Measurements from ENCODE around the gene SMC1A.
"Not testable (repeated sequence)": the region's sequence is repeated elsewhere in the genome, so short reads cannot be mapped to it uniquely, and the experiment has no call there.

The SMC1A gene

DNA sequence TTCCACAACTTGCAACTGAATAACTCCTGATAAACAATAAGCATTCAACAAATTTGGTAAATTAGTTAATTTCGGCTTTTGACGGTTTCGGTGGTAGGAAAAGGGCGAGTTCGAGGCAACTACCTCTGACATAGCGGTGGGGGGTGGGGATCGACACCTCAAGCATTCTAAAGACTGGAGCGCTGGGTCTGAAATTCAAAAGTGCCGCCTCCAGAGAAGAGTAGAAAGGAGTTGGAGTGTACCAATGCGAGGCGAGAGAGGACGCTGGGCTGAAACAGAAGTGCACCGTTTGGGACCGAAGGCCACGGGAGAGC is 725 bp downstream of the SMC1A start:
- no peak for DNase-seq

- no peak for DNase-seq
These were observed 1.3 kb downstream of the SMC1A start for GRCh38 chrX:53421125-53421524.

DNA sequence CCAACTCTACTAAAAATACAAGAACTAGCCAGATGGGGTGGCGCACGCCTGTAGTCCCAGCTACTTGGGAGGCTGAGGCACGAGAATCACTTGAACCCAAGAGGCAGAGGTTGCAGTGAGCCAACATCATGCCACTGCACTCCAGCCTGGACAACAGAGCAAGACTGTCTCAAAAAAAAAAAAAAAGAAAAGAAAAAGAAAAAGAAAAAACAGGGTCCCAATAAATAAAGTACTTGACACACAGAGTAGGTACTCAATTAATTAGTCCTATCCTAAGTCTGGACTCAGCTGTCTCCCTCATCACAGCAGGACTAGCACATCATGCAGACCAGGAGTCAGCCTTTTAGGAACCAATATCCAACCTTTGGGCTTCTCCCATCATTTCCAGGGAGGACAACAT is 2.1 kb downstream of the SMC1A start:
- not testable (repeated sequence) for DNase-seq

DNA sequence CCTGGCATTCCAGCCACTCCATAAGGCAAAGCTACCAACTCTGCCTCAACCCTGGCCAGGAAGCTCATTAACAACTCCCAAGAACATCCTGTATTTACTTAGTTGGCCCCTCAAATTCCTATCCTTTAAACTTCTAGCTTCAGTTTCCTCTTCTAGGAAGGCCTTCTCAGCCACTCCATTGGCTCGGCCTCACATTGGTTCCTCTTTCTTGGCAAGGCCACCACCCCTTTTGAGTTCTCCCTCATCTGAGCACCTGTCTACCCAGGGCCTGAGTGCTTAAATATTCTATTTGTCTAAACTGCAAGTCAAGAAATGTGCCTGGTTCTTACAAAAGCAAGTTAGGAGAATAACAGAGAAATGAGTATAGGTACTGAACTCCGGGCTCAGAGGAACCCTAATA is 10.0 kb downstream of the SMC1A start:
- no peak for DNase-seq

GRCh38 chrX:53403535-53403934 is 18.9 kb downstream of the SMC1A start:
- no peak for DNase-seq

- peak; percentile 20 for DNase-seq
These were observed 24.2 kb downstream of the SMC1A start for GRCh38 chrX:53398216-53398615.

- DNase-seq, result no peak
These were observed 26.7 kb downstream of the SMC1A start for GRCh38 chrX:53395605-53396298.

- DNase-seq, result no peak
These were observed 38.9 kb downstream of the SMC1A start for GRCh38 chrX:53383376-53384076.

- DNase-seq, result no peak
These were observed 42.7 kb downstream of the SMC1A start for GRCh38 chrX:53379747-53380146.

DNA sequence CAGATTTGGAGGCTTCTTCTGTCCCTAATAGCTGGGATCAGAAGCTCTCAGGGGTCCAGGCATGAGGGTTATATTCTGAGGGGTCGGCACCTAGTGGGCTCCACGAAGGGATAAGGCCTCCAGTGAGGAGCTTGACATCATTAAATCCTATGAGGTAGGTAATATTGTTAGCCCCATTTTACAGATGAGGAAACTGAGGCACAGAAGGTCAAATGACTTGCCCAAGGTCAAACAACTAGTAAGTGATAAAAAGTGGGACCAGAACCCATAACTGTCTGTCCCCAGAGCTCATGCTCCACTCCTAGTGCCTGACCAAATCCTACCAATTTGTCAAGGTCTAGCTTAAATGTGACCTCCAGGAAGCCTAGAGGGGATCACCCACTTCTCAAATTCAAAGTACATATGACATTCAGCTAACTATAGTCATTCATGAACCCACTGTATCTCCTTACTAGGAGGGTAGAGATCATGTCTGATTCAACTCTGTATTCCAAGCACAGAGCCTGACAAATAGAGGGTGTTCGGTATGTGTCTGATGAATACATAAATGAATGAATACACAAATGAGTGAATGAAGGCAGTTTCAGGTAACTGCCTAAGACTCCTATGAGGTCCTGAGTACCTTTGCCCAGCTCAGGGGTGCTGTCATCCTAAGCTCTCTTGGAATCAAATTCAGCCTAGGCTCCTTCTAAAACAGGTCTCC is 43.3 kb downstream of the SMC1A start:
- DNase-seq, result peak; percentile 12

- no peak for DNase-seq
These were observed 45.0 kb downstream of the SMC1A start for GRCh38 chrX:53377464-53377863.

DNA sequence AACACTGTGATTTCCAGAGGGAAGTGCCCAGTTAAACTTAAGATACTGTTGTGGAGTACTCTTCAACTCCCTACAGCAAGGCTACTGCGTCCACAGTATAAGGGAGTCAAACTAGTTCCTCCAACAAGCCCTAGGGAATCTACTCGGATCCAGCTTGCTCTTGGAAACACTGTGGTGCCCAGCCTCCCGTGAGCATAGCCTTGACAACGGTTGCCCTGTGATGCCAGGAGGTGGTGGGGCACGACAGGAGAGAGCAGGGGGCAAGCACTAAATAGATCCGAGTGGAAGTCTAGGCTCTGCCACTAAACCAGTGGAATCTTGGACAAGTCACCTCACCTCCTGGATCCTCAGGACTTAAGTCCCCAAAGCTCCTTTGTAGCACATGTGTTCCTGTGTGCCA is 45.6 kb downstream of the SMC1A start:
- no peak for DNase-seq

DNA sequence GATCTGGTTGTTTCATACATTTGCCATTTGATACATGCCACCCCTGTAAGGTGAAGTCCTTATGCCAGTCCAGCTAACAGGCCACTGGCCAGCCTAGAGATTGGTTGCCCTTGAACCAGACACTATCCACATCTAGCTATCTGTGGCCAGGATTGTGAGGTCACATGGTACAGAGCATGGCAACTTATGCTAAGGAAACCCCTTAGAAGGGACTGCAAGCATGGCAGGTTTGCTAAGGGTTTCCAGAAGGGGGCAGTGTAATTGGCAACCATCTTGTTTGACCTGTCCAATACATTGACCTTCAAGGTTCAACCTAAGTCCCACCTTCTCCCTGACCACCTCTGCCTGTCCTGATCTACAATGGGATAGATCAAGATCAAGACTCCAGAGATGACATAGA is 47.5 kb downstream of the SMC1A start:
- DNase-seq, result no peak

DNA sequence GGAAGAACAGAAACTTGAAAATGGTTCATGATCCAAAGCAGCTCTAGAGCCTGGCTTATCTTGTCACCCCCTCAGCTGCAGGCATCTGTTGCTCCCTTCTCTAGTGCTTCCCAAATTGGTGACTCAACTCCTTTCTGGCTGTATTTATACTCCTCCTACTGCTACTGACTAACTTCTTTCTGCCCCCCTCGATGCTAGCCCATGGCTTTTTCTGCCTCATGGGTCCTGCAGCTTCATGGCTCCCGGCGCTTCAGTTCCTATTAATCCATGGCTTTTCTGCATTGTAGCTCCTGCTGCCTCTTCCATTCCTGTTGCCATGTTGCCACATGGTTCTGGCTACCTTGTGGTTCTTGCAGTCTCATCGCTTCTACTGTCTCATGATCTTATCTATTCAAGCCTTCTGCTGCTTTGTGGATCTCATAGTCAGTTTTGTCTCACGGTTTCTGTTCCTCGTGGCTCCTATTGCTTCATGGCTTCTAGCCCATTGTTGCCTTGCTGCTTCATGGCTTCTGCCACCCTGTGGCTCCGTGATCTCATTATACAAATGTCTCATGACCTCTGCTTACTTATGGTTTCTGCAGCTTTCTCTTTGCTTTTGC is 48.1 kb downstream of the SMC1A start:
- no peak for DNase-seq

GRCh38 chrX:53373307-53373706 is 49.1 kb downstream of the SMC1A start:
- DNase-seq, result no peak

DNA sequence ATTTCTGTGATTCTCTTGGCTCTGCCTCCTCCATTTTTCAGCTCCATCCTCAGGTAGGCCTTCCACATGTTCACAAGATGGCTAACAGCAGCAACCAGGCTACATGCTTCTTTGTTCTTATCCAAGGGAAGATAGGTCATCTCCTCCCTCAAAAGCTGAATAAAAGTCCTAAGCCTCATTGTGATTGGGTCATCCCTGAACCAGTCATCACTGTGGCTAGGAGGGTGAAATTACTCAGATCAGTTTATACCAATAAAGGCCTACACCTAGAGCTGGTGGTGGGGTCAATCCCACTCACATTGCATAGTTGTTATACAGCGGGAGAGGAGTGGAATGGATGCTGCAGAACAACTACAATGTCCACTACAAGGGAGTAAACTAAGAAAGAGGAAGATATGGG is 56.0 kb downstream of the SMC1A start:
- DNase-seq, result not testable (repeated sequence)

GRCh38 chrX:53362449-53362848 is 60.0 kb downstream of the SMC1A start:
- DNase-seq, result no peak

GRCh38 chrX:53357799-53358530 is 64.5 kb downstream of the SMC1A start:
- no peak for DNase-seq

GRCh38 chrX:53356186-53356585 is 66.3 kb downstream of the SMC1A start:
- DNase-seq, result peak; percentile 18

- DNase-seq, result no peak
These were observed 67.8 kb downstream of the SMC1A start for GRCh38 chrX:53354669-53355068.

DNA sequence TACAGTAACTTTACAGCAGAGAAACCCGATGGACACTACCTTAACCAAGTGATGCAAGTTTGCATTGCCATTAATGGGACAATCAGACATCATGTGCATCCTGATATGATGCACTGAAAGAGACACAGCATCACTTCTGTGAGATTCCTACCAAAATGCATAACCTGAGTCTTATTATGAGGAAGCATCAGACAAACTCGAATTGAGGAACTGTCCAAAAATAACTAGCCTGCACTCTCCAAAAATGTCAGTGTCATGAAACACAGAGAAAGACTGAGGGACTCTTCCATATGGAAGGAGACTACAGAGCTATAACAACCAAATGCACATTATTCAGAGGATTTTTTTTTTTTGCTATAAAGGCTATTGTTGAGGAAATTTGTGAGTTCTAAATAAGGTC is 74.5 kb downstream of the SMC1A start:
- no peak for DNase-seq

- DNase-seq, result no peak
These were observed 81.4 kb downstream of the SMC1A start for GRCh38 chrX:53340852-53341645.

Measured in activated CD4-positive, alpha-beta T cell treated with anti-CD3 and anti-CD28 coated beads, Interleukin-2, Interleukin-6, amounts not matched to agents 100 ng/mL and 50 ng/mL, durations not matched to agents 16 hours and 8 hours (primary cell).